Lung (tissue), 12 donors: ENCODE measurements around the gene SUMO2. TPM values are rescaled to one million over a fixed set of nuclear protein-coding genes. Genes with fewer than 3 reads are reported as not detected.

Source experiments
- ATAC-seq: fragments of 200-7000 bp; cut with Tn5 transposase; one replicate; pipeline ENCODE4 v1.9.1; 2020; ENCODE audit warnings: moderate number of reproducible peaks; ENCODE audit not compliant: insufficient read depth, low FRiP score
- DNase-seq, 3 donors: peaks; one replicate each; pipeline ENCODE4 v3.0.0-alpha.2; 2013 to 2017
- H3K27ac ChIP-seq, 2 donors: one replicate each; pipeline ENCODE4 v1.5.1; 2013; ENCODE audit warnings: mild to moderate bottlenecking in 2 of 2, moderate library complexity in 2 of 2, control low read depth in 1 of 2, inconsistent platforms in 1 of 2, low read depth in 1 of 2, low read length in 1 of 2
- H3K27me3 ChIP-seq, 3 donors: one replicate each; pipeline ENCODE4 v1.5.1; 2013; ENCODE audit warnings: low read length in 2 of 3; ENCODE audit not compliant: control insufficient read depth in 3 of 3, insufficient read depth in 3 of 3
- H3K36me3 ChIP-seq, 4 donors: one replicate each; pipeline ENCODE4 v1.5.1; 2013; ENCODE audit warnings: low read length in 4 of 4, mild to moderate bottlenecking in 1 of 4, moderate library complexity in 1 of 4; ENCODE audit not compliant: control insufficient read depth in 4 of 4, insufficient read depth in 4 of 4
- H3K4me1 ChIP-seq, 5 donors: one replicate each; pipeline ENCODE4 v1.5.1; 2013; ENCODE audit warnings: low read length in 5 of 5, mild to moderate bottlenecking in 2 of 5, moderate library complexity in 1 of 5; ENCODE audit not compliant: control insufficient read depth in 5 of 5, insufficient read depth in 5 of 5
- H3K4me3 ChIP-seq: one replicate; pipeline ENCODE4 v1.5.1; 2013; ENCODE audit warnings: mild to moderate bottlenecking, control low read depth, moderate library complexity
- H3K9ac ChIP-seq, 2 donors: one replicate each; pipeline ENCODE4 v1.5.1; 2013; ENCODE audit warnings: low read length in 2 of 2, control low read depth in 1 of 2; ENCODE audit not compliant: insufficient read depth in 1 of 2
- H3K9me3 ChIP-seq, 4 donors: one replicate each; pipeline ENCODE4 v1.5.1; 2013; ENCODE audit warnings: low read length in 3 of 4, mild to moderate bottlenecking in 1 of 4, moderate library complexity in 1 of 4; ENCODE audit not compliant: control insufficient read depth in 4 of 4, insufficient read depth in 3 of 4
- WGBS, 2 donors: extraction: QIAGEN DNeasy Blood & Tissue Kit; methylation state at CpG; one replicate each; pipeline ENCODE4 v1.1.7; 2013; 5-methylcytosine and 5-hydroxymethylcytosine counted together
- polyA plus RNA-seq, 2 donors: library from polyadenylated mRNA; stranded (reverse); fragments of 200-250 nt; gene quantifications; one replicate each; pipeline ENCODE4 v1.2.1, GENCODE V29; 2013
- total RNA-seq, 2 donors: library from RNA; depleted of rRNA in 1 of 2; stranded (reverse); fragments of >200 nt in 1 of 2; gene quantifications; one replicate each; pipeline ENCODE4 v1.2.1, GENCODE V29; 2014 to 2021
- TF ChIP-seq, protein P1 (sequence below): IDR thresholded peaks from 2 replicates; pipeline ENCODE4 v1.5.1; 2012; ENCODE audit warnings: mild to moderate bottlenecking; ENCODE audit errors: control extremely low read depth, extremely low read depth
- donor health status: control.
- donor health status: control.
- donor health status: Bipolar disorder and iron deficiency.
- donor health status: healthy.
- donor health status: DM: yes; HTN: yes; CAD: no.

SUMO2 gene
- total and polyA plus RNA-seq, 4 donors, result 53.6 to 242 (median 89.4) TPM

GRCh38 chr17:75146592-75146991, 36.2 kb downstream of the SUMO2 start:
- WGBS, 2 donors, result 47 to 70% methylated on average over 3 of the region's 3 CpGs
- H3K36me3 ChIP-seq, result peaks cover 10 to 20% (median 19%) of the 10 kb centered on the region in 4 donors
- no peaks in the 10 kb centered on the region for H3K9me3 ChIP-seq
- H3K27me3 ChIP-seq, result no peaks in the 10 kb centered on the region
- TF ChIP-seq, protein P1, sequence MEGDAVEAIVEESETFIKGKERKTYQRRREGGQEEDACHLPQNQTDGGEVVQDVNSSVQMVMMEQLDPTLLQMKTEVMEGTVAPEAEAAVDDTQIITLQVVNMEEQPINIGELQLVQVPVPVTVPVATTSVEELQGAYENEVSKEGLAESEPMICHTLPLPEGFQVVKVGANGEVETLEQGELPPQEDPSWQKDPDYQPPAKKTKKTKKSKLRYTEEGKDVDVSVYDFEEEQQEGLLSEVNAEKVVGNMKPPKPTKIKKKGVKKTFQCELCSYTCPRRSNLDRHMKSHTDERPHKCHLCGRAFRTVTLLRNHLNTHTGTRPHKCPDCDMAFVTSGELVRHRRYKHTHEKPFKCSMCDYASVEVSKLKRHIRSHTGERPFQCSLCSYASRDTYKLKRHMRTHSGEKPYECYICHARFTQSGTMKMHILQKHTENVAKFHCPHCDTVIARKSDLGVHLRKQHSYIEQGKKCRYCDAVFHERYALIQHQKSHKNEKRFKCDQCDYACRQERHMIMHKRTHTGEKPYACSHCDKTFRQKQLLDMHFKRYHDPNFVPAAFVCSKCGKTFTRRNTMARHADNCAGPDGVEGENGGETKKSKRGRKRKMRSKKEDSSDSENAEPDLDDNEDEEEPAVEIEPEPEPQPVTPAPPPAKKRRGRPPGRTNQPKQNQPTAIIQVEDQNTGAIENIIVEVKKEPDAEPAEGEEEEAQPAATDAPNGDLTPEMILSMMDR, result no peak
- no peaks in the 10 kb centered on the region for H3K4me1 ChIP-seq
- ATAC-seq (no peak), DNase-seq (no peak)
- H3K4me3 ChIP-seq, result no peak overlapping the region
- no peak overlapping the region for H3K9ac ChIP-seq
- H3K27ac ChIP-seq, result no peak overlapping the region

GRCh38 chr17:75144816-75145512, 37.8 kb downstream of the SUMO2 start:
- Histone ChIP-seq H3K27ac (no peak overlapping the region), H3K9me3 (no peaks in the 10 kb centered on the region), H3K4me3 (no peak overlapping the region), H3K4me1 (no peaks in the 10 kb centered on the region), H3K27me3 (no peaks in the 10 kb centered on the region), H3K9ac (no peak overlapping the region), H3K36me3 (peaks cover 11 to 24% (median 21%) of the 10 kb centered on the region in 4 donors)
- DNase-seq (no peak), ATAC-seq (no peak)
- WGBS, 2 donors, result 89 to 92% methylated on average over 11 of the region's 11 CpGs
- TF ChIP-seq, protein P1, result no peak

- no peak overlapping the region for H3K27ac ChIP-seq
- H3K9ac ChIP-seq, result no peak overlapping the region
- no peak for ATAC-seq
- no peak overlapping the region for H3K4me3 ChIP-seq
- TF ChIP-seq, protein P1, result no peak
- 81 to 86% methylated on average over 13 of the region's 13 CpGs for WGBS, 2 donors
- peaks cover 6 to 20% (median 16%) of the 10 kb centered on the region in 4 donors for H3K36me3 ChIP-seq
- no peaks in the 10 kb centered on the region for H3K4me1 ChIP-seq
- no peak for DNase-seq
- H3K9me3 ChIP-seq, result no peaks in the 10 kb centered on the region
- no peaks in the 10 kb centered on the region for H3K27me3 ChIP-seq
These were observed 40.4 kb downstream of the SUMO2 start for GRCh38 chr17:75142236-75142971.
